GM12892 (cell line): ENCODE results near the gene CLECL1.
"Not testable (repeated sequence)": the region's sequence is repeated elsewhere in the genome, so short reads cannot be mapped to it uniquely, and the experiment has no call there.

Experiments used
- DNase-seq: peaks from one replicate; pipeline ENCODE4 v3.0.0; 2011; ENCODE audit not compliant: insufficient read length
- FAIRE-seq: peaks from 2 replicates; lab custom pipeline; 2011; peaks lifted over from hg19 to GRCh38; lab: Jason Lieb, UNC
- POLR2A ChIP-seq: IDR thresholded peaks from 2 replicates; pipeline ENCODE4 v1.6.1; 2011; ENCODE audit warnings: low read depth, low read length, control low read depth
- POLR2AphosphoS5 ChIP-seq: IDR thresholded peaks from 2 replicates; pipeline ENCODE4 v1.6.1; 2011; ENCODE audit warnings: low read depth, low read length, control low read depth
- TAF1 ChIP-seq: IDR thresholded peaks from 2 replicates; pipeline ENCODE4 v1.6.1; 2011; ENCODE audit warnings: low read depth, mild to moderate bottlenecking, control low read depth, low read length, borderline replicate concordance

Gene CLECL1

DNA sequence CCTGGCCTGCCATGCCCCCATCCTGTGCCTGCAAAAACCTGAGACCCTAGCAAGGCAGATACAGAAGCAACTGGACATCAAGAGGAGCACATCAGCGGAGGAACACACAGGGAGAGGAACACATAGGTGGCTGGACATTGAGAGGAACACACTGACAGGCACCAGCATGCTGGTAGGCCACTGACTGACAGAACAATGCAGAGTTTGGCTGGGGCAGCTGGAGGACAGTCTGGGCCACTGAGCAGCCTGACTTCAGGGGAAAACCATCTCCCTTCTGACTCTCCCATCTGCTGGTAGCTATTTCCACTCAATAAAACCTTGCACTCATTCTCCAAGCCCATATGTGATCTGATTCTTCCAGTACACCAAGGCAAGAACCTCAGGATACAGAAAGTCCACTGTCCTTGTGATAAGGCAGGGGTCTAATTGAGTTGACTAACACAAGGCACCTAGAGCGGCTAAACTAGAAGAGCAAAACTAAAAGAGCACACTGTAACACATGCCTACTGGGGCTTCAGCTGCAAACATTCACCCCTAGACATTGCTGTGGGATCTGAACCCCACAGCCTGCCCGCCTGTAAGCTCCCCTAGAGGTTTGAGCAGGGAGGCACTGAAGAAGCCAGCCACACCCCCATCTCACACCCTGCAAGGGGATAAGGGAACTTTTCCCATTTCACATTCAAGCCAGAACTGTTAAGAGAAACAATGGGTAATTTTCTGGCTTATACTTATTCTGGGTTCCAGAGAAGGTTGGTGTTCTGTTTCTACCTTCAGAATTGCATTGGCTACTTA is 22.1 kb downstream of the CLECL1 start:
- TF ChIP-seq POLR2AphosphoS5 (no peak), POLR2A (no peak), TAF1 (no peak)
- FAIRE-seq, result peak; percentile 30
- no peak for DNase-seq

DNA sequence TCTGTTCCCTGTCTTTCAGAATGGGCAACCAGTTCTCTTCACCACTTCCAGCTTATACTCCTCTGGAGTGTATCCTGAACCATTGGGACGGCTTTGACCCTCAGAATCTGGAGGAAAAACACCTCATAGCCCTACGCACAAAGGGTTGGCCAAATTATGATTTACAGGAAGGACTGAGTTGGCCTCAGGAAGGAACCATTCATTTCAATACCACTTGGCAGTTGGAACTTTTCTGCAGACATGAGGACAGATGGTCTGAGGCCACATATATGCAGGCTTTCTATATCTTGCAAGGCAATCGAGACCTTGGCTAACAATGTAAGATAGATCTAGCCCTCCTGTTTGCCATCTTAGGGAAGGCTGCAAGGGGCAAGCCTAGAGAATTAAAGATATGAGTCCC is 24.0 kb downstream of the CLECL1 start:
- DNase-seq (no peak), FAIRE-seq (peak; percentile 17)
- TF ChIP-seq POLR2A, result no peak
- no peak for TF ChIP-seq POLR2AphosphoS5
- no peak for TF ChIP-seq TAF1

DNA sequence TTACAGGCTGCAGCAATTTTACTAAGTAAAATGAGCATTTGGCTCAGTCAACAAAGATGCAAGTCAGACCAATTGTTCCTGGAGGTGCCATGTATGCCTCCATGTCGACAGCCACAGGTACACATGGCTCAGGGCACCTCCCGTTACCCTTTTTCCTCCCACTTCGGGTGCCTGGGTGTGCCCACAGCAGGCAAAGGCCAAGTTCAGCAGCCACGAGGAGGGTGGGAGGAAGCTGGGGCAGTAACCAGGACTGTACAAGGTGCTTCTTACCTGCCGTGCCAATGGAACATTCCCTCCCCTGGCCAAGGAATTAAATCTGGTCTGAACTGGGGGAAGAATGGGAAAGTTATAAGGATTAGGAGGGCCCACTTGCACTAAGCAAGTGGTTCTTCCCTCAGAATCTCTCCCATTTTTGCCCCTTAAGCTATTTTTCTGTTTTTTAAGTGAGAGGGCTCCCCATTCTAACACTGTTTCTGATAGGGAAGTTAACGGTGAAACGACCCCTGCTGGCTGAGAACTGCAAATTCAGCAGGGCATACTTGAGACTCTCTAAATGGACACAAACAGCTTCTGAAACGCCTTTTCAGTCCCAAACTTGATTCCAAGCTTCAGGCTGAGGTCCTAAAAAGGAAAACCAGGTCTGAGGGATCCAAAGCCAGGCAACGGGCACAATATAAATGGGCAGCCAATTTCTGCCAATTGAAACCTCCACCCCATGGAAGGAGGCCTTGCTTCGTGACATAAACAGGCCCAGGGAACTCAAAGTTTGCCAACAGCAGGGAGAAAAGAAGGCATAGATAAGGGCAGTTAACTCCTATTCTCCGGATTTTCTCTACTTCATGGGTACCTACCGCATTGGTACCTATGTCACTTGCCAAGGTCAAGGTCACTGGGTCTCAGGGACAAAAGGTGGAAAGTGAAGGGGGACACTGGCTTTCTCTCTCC is 24.8 kb downstream of the CLECL1 start:
- FAIRE-seq (peak; percentile 93), DNase-seq (no peak)
- TF ChIP-seq TAF1 (no peak), POLR2A (no peak), POLR2AphosphoS5 (no peak)

GRCh38 chr12:9707356-9707755 is 25.5 kb downstream of the CLECL1 start:
- FAIRE-seq (peak; percentile 44), DNase-seq (no peak)
- TF ChIP-seq POLR2A (no peak), TAF1 (no peak), POLR2AphosphoS5 (no peak)

DNA sequence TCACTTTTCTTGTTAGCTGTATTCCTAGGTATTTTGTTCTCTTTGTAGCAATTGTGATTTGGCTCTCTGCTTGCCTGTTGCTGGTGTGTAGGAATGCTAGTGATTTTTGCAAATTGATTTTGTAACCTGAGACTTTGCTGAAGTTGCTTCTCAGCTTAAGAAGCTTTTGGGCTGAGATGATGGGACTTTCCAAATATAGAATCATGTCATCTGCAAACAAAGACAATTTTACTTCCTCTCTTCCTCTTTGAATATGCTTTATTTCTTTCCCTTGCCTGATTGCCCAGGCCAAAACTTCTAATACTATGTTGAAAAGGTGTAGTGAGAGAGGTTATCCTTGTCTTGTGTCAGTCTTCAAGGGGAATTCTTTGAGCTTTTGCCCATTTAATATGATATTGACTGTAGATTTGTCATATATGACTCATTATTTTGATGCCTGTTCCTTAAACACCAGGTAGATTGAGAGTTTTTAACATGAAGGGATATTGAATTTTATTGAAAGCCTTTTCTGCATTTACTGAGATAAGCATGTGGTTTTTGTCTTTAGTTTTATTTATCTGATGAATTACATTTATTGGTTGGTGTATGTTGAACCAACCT is 26.7 kb downstream of the CLECL1 start:
- DNase-seq, result no peak
- TF ChIP-seq POLR2AphosphoS5 (no peak), TAF1 (no peak), POLR2A (no peak)
- peak; percentile 65 for FAIRE-seq

DNA sequence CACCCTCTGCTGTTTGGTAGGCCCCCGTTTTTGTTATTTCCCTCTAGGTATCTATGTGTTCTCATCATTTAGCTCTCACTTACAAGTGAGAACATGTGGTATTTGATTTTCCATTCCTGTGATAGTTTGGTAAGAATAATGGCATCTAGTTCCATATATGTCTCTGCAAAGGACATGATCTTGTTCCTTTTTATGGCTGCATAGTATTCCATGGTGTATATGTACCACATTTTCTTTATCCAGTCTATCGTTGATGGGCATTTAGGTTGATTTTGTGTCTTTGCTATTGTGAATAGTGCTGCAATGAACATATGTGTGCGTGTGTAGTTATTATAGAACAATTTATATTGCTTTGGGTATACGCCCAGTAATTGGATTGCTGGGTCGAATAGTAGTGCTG is 28.3 kb downstream of the CLECL1 start:
- not testable (repeated sequence) for DNase-seq, FAIRE-seq

DNA sequence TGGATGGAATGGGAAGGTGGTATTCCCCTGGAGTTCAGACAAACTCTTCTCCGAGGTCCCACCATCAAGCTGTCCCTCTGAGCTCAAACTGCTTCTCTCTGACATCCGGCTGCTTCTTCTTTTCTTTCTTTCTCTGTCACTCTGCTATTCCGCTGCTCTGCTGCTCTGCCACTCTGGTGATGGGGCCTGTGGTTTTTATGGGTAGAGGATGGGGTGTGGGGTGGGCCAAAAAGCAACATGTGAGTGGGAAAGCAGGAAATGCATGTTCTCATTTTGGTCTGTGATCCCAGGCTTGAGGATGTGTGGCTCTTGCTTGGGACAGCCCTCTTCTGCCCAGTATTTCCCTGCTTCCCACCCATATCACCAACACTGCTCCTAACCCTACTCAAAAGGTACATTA is 30.6 kb downstream of the CLECL1 start:
- DNase-seq (no peak), FAIRE-seq (peak; percentile 92)
- TF ChIP-seq TAF1, result no peak
- TF ChIP-seq POLR2AphosphoS5, result no peak
- TF ChIP-seq POLR2A, result no peak

DNA sequence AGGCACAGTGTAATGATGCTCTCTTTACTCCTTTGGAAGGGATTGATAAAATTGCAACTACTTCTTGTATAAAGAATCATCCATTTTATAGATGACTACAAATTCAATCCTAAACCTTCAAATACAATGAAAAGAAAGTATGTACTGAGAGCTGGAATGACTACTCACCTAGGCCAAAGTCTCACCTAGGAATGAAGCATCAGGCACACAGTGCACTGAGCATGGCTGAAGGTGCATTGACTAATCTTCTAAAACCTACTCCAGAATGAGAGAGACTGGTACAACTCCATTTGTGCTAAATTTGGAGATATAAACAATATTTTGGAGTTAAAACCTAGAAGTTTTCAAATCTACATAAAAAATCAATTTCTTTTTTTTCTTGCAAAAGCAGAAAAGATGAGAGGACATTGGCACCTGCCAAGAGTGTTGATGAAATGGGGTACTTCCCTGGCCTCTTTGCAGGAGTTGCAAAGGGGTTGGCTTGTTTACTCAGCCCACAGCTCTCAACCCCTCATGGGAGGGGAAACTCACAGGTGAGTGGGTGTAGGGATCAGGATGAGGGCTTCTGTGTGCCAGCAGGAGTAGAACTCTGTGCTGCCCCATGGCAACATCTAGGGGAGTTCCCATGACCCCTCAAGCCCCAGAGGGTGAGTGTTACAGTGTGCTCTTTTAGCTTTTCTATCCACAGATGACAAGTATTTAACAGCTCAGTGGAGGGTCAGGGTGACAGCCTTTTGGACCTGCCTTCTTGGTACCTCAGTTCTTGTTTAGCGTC is 31.3 kb downstream of the CLECL1 start:
- FAIRE-seq (no peak), DNase-seq (no peak)
- TF ChIP-seq POLR2A (no peak), TAF1 (no peak), POLR2AphosphoS5 (no peak)

GRCh38 chr12:9700606-9700956 is 32.3 kb downstream of the CLECL1 start:
- FAIRE-seq (no peak), DNase-seq (no peak)
- TF ChIP-seq POLR2AphosphoS5 (no peak), POLR2A (no peak), TAF1 (no peak)

DNA sequence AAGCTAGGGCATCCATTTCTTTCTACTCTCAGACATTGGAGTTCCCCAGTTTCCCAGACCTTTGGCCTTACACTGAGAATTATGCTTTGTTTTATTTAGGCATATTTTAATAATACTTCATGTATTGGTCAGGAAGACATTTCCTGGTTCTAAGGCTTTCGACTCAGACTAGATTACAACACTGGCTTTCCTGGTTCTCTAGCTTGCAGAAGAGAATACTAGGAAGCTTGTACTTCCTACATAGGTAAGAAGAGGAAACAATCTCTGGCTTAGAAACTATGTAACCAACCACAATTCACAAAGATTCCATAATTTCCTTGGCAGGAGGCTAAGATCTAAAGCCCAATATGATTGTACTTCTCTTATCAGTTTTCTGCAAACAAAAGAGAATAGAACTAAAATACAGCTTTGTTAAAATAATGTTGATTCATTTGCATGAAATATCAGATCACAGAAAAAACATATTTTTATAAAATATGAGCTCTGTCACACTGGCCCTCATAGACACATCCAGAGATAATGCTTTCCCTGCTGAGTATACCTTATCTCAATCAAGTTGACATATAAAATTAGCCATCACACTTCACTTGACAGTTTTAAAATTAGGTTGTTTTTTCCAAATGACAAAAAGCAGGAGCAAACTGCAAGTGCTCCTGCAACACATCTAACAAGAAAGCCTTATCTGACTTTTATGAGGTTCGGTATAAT is 32.8 kb downstream of the CLECL1 start:
- FAIRE-seq, result no peak
- TF ChIP-seq TAF1 (no peak), POLR2AphosphoS5 (0 out of 2 replicates have a peak, but pooled peaks have one; percentile 7)

GRCh38 chr12:9699269-9699897 is 33.5 kb downstream of the CLECL1 start:
- DNase-seq, result no peak
- TF ChIP-seq POLR2AphosphoS5 (0 out of 2 replicates have a peak, but pooled peaks have one; percentile 40), TAF1 (no peak), POLR2A (no peak)
- peak; percentile 58 for FAIRE-seq

More for the DNA sequence above, 32.8 kb downstream of the CLECL1 start:
- no peak for DNase-seq

- TF ChIP-seq POLR2A, result no peak
- TF ChIP-seq POLR2AphosphoS5, result no peak; the same call in 1 of the 2 replicates
- TF ChIP-seq TAF1, result no peak
- FAIRE-seq, result no peak
- DNase-seq, result no peak
These were observed 34.2 kb downstream of the CLECL1 start for GRCh38 chr12:9698681-9699080.
